Measurements from ENCODE around the gene SETD5.

DNA sequence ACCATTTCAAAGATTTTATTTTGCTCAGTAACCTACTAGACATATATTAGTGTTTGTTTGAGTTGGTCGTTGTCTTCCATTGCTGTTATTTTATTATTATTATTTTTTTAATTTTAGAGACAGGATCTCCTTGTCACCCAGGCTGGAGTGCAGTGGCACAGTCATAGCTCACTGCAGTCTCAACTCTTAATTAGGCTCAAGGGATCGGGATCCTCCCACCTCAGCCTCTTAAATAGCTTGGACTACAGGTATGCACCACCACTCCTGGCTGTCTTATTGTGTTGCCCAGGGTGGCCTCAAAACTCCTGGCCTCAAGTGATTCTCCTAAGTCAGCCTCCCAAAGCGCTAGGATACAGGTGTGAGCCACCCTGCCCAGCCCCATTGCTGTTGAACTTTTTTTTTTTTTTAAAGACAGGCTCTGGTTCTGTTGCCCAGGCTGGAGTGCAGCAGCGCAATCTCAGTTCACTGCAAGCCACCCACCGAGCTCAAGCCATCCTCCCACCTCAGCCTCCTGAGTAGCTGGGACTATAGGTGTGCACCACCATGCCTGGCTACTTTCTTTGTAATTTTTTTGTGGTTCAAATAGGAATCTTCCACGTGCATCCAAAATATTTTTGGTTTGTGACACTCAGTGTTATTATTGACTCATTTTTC is 18.2 kb downstream of the SETD5 start:
- TF ChIP-seq, protein P1, sequence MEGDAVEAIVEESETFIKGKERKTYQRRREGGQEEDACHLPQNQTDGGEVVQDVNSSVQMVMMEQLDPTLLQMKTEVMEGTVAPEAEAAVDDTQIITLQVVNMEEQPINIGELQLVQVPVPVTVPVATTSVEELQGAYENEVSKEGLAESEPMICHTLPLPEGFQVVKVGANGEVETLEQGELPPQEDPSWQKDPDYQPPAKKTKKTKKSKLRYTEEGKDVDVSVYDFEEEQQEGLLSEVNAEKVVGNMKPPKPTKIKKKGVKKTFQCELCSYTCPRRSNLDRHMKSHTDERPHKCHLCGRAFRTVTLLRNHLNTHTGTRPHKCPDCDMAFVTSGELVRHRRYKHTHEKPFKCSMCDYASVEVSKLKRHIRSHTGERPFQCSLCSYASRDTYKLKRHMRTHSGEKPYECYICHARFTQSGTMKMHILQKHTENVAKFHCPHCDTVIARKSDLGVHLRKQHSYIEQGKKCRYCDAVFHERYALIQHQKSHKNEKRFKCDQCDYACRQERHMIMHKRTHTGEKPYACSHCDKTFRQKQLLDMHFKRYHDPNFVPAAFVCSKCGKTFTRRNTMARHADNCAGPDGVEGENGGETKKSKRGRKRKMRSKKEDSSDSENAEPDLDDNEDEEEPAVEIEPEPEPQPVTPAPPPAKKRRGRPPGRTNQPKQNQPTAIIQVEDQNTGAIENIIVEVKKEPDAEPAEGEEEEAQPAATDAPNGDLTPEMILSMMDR (conservative IDR thresholded peaks at IDR 0.05; ENCODE audit: low read depth, low read length) = no peak
- no peak for TF ChIP-seq EZH2phosphoT487 (IDR thresholded peaks at IDR 0.05; ENCODE audit: borderline replicate concordance, low read length)
- no peak for TF ChIP-seq EZH2 (IDR thresholded peaks at IDR 0.05; ENCODE audit: low read length, unreplicated experiment)

Data from PC-3 (cell line).